Measurements from ENCODE around the gene EXOC3L1.

DNA sequence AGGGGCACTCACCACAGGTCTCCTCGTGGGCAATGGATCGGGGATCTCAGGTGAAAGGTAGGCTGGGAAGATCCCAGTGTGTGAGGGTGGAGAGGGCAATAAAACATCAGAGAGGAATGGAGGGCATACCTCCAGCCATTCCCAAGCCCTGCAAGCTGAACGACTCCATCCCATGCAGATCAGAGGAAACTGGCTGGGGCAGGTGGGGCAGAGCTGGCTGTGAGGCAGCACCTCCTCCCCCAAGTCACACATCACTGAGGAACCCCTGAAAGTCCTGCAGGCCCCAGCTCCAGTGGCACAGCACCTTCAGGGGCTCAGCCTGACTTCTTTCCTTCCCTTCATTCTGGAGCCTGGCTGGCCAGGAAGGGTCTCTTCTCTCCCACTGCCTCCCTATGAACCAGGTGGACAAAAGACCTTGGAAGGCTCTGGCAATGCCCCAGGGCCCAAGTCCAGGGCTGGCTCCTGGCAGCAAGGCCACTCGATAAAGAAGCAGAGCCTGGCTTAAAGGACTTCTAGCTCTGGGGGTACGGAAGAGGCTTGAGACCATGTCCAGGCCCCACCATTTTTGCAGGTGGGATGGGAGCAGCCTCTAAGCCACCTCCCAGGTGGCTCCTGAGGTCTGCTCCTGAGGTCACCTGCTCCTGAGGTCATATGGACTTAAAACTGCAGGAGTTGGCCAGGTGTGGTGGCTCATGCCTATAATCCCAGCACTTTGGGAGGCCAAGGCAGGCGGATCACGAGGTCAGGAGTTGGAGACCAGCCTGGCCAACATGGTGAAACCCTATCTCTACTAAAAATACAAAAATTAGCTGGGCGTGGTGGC is 23.5 kb upstream of the EXOC3L1 start:
- TF ChIP-seq PAX5 (IDR thresholded peaks at IDR 0.05; ENCODE audit: insufficient read depth, low read length, severe bottlenecking) = no peak
- no peak for TF ChIP-seq POLR2A (IDR thresholded peaks at IDR 0.05; ENCODE audit: low read depth, low read length)
- no peak for TF ChIP-seq POLR2AphosphoS5 (IDR thresholded peaks at IDR 0.05; ENCODE audit: low read depth, low read length)
- no peak for TF ChIP-seq SPI1 (IDR thresholded peaks at IDR 0.05; ENCODE audit: low read depth, low read length)
